H1 (cell line): ENCODE data around the gene BIRC2. TPM values are rescaled to one million over a fixed set of nuclear protein-coding genes. Genes with fewer than 3 reads are reported as not detected.

Experiments
- BACH1 ChIP-seq: IDR thresholded peaks from 2 replicates; pipeline ENCODE4 v1.6.1; 2012; ENCODE audit warnings: low read length, improper control_type of control experiment
- polyA plus RNA-seq, 7 experiments: library from polyadenylated mRNA; depleted of rRNA in 3 of 7; stranded (reverse) in 5 of 7; unstranded in 2 of 7; fragments of >200 nt in 5 of 7; fragments of 200-250 nt in 2 of 7; gene quantifications; 1 replicate in 5 of 7; 2 replicates in 1 of 7; 4 replicates in 1 of 7; pipeline versions ENCODE4 v1.2.1 to v1.2.3, GENCODE V29; 2011 to 2013; ENCODE audit warnings: missing spikeins in 2 of 7, mixed read lengths in 2 of 7
- total RNA-seq: library from RNA; stranded (reverse); fragmentation: NEBNext Ultra II Directional; extraction: Animal tissue kit (Norgen Biotek cat#: 25700); gene quantifications from 2 replicates; pipeline ENCODE4 v1.2.1, GENCODE V29; 2021
- TF ChIP-seq, protein P1 (sequence below), 3 experiments: IDR thresholded peaks; 1 replicate in 2 of 3; 2 replicates in 1 of 3; pipeline versions ENCODE4 v1.5.1 to v1.6.1; 2011; ENCODE audit warnings: low read length in 3 of 3, mild to moderate bottlenecking in 3 of 3, inconsistent platforms in 2 of 3, low read depth in 1 of 3, moderate library complexity in 1 of 3; ENCODE audit not compliant: insufficient read depth in 1 of 3; ENCODE audit errors: control extremely low read depth in 1 of 3
- TF ChIP-seq, protein P2 (sequence below): IDR thresholded peaks from 2 replicates; pipeline ENCODE4 v1.6.1; 2012; ENCODE audit warnings: inconsistent platforms

BIRC2 gene
- total and polyA plus RNA-seq, 2 of the 8 experiments (the other 6 are each of a cell fraction or from before 2014, with no cell fraction given): 18.4 to 24.7 TPM

DNA sequence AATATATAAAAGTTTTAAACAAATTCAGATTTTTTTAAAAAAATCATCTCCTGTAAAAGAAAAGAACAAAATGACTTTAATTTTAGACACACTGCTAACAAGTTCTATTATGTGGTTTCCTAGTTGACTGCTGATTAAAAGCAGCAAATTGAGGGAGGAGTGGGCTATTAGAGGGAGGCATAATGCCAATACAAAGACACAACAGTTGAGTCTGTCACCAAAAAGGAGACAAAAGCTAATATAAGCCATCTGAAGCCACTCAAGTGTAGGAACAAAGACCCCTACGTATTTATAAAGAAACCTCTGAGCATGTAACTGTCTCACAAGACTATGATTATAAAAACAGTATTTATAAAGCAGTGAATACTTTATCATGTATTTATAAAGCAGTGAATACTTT is 76.9 kb downstream of the BIRC2 start (continued):
- TF ChIP-seq, protein P1, sequence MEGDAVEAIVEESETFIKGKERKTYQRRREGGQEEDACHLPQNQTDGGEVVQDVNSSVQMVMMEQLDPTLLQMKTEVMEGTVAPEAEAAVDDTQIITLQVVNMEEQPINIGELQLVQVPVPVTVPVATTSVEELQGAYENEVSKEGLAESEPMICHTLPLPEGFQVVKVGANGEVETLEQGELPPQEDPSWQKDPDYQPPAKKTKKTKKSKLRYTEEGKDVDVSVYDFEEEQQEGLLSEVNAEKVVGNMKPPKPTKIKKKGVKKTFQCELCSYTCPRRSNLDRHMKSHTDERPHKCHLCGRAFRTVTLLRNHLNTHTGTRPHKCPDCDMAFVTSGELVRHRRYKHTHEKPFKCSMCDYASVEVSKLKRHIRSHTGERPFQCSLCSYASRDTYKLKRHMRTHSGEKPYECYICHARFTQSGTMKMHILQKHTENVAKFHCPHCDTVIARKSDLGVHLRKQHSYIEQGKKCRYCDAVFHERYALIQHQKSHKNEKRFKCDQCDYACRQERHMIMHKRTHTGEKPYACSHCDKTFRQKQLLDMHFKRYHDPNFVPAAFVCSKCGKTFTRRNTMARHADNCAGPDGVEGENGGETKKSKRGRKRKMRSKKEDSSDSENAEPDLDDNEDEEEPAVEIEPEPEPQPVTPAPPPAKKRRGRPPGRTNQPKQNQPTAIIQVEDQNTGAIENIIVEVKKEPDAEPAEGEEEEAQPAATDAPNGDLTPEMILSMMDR (IDR thresholded peaks at IDR 0.05; ENCODE audit: control extremely low read depth in 1 of 3, insufficient read depth in 1 of 3, low read depth in 1 of 3, low read length in 3 of 3): no peak
- TF ChIP-seq, protein P2, sequence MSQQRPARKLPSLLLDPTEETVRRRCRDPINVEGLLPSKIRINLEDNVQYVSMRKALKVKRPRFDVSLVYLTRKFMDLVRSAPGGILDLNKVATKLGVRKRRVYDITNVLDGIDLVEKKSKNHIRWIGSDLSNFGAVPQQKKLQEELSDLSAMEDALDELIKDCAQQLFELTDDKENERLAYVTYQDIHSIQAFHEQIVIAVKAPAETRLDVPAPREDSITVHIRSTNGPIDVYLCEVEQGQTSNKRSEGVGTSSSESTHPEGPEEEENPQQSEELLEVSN: no peak
- no peak for TF ChIP-seq BACH1
